Smooth muscle cell (in vitro differentiated cells): ENCODE measurements around the gene GREB1L. TPM values are rescaled to one million over a fixed set of nuclear protein-coding genes. Genes with fewer than 3 reads are reported as not detected.

ENCODE experiments used
- DNase-seq: peaks from one replicate; lab custom pipeline; 2025; ENCODE audit not compliant: unreplicated experiment; lab: John Stamatoyannopoulos, UW
- H2AFZ ChIP-seq: fragments of 200-600 bp; sonication (generic); 2 replicates; pipeline ENCODE4 v1.6.0; 2016; ENCODE audit warnings: antibody characterized with exemption, low read depth, mild to moderate bottlenecking
- H3F3A ChIP-seq: fragments of 200-600 bp; sonication (generic); 2 replicates; pipeline ENCODE4 v1.6.0; 2017; ENCODE audit warnings: antibody characterized with exemption, low read depth
- H3K27ac ChIP-seq: fragments of 200-600 bp; sonication (generic); 2 replicates; pipeline ENCODE4 v1.5.1; 2016; ENCODE audit warnings: low read depth, mild to moderate bottlenecking
- H3K27me3 ChIP-seq: fragments of 200-600 bp; sonication (generic); 2 replicates; pipeline ENCODE4 v1.6.1; 2016; ENCODE audit warnings: low read depth, mild to moderate bottlenecking
- H3K36me3 ChIP-seq: fragments of 200-600 bp; sonication (generic); 2 replicates; pipeline ENCODE4 v1.5.1; 2016; ENCODE audit warnings: low read depth
- H3K4me1 ChIP-seq: fragments of 200-600 bp; sonication (generic); 2 replicates; pipeline ENCODE4 v1.5.1; 2016; ENCODE audit warnings: low read depth
- H3K4me2 ChIP-seq: fragments of 200-600 bp; sonication (generic); 2 replicates; pipeline ENCODE4 v1.6.0; 2016; ENCODE audit warnings: mild to moderate bottlenecking
- H3K4me3 ChIP-seq: fragments of 200-600 bp; sonication (generic); 2 replicates; pipeline ENCODE4 v1.5.1; 2016; ENCODE audit warnings: mild to moderate bottlenecking
- H3K79me2 ChIP-seq: fragments of 200-600 bp; sonication (generic); 2 replicates; pipeline ENCODE4 v1.6.0; 2016; ENCODE audit warnings: low read depth, mild to moderate bottlenecking
- H3K9ac ChIP-seq: fragments of 200-600 bp; sonication (generic); 2 replicates; pipeline ENCODE4 v1.6.0; 2016; ENCODE audit warnings: low read depth
- H3K9me3 ChIP-seq: fragments of 200-600 bp; sonication (generic); replicated peaks from 2 replicates; pipeline ENCODE4 v1.5.1; 2016; ENCODE audit warnings: low read depth
- H4K20me1 ChIP-seq: fragments of 200-600 bp; sonication (generic); 2 replicates; pipeline ENCODE4 v1.6.0; 2016; ENCODE audit warnings: low read depth
- CTCF ChIP-seq: fragments of 200-600 bp; sonication (generic); IDR thresholded peaks from 2 replicates; pipeline ENCODE4 v1.5.1; 2017; ENCODE audit warnings: borderline replicate concordance, mild to moderate bottlenecking, antibody characterized with exemption; ENCODE audit not compliant: insufficient read depth, poor library complexity, severe bottlenecking
- WGBS: methylation state at CpG from one replicate; pipeline ENCODE4 v1.1.7; 2016; ENCODE audit warnings: low lambda C conversion rate; 5-methylcytosine and 5-hydroxymethylcytosine counted together
- polyA plus RNA-seq: library from polyadenylated mRNA; unstranded; fragments of >200 nt; fragmentation: Nextera tagmentation; extraction: Ambion mirVana; gene quantifications from 2 replicates; pipeline ENCODE4 v1.2.1, GENCODE V29; 2016
- total RNA-seq: library from RNA; depleted of rRNA; stranded (reverse); fragments of >200 nt; gene quantifications from 2 replicates; pipeline ENCODE4 v1.2.3, GENCODE V29; 2014

The GREB1L gene
- total and polyA plus RNA-seq, 2 experiments from 2014 or later, result 4.0 to 15.3 TPM

- H3K4me2 ChIP-seq, result no peak overlapping the region
- H2AFZ ChIP-seq, result no peak overlapping the region
- no peaks in the 10 kb centered on the region for H3K36me3 ChIP-seq
- no peak overlapping the region for H3K4me3 ChIP-seq
- no peaks in the 10 kb centered on the region for H3K27me3 ChIP-seq
- no peaks in the 10 kb centered on the region for H4K20me1 ChIP-seq
- H3K9ac ChIP-seq, result no peak overlapping the region
- H3K79me2 ChIP-seq, result no peaks in the 10 kb centered on the region
- no peaks in the 10 kb centered on the region for H3F3A ChIP-seq
- no peak for DNase-seq
- TF ChIP-seq CTCF, result no peak
- H3K4me1 ChIP-seq, result no peaks in the 10 kb centered on the region
- no peak overlapping the region for H3K27ac ChIP-seq
- 95% methylated on average over 6 of the region's 6 CpGs for WGBS
- no peaks in the 10 kb centered on the region for H3K9me3 ChIP-seq
Observed at GRCh38 chr18:21522530-21522929, 280.5 kb downstream of the GREB1L start.

- DNase-seq, result no peak
- no peak overlapping the region for H2AFZ ChIP-seq
- WGBS, result 69% methylated on average over 2 of the region's 2 CpGs
- TF ChIP-seq CTCF, result no peak
- H3K27me3 ChIP-seq, result no peaks in the 10 kb centered on the region
- peaks cover 4% of the 10 kb centered on the region for H3K36me3 ChIP-seq
- no peaks in the 10 kb centered on the region for H3K4me1 ChIP-seq
- no peak overlapping the region for H3K27ac ChIP-seq
- H3F3A ChIP-seq, result no peaks in the 10 kb centered on the region
- no peaks in the 10 kb centered on the region for H3K79me2 ChIP-seq
- H3K4me3 ChIP-seq, result no peak overlapping the region
- H3K4me2 ChIP-seq, result no peak overlapping the region
- H3K9ac ChIP-seq, result no peak overlapping the region
- H3K9me3 ChIP-seq, result no peaks in the 10 kb centered on the region
- no peaks in the 10 kb centered on the region for H4K20me1 ChIP-seq
Observed at GRCh38 chr18:21525916-21526315, 283.9 kb downstream of the GREB1L start.

GRCh38 chr18:21526463-21526862, 284.4 kb downstream of the GREB1L start:
- no peaks in the 10 kb centered on the region for H3K9me3 ChIP-seq
- no peaks in the 10 kb centered on the region for H3K79me2 ChIP-seq
- H3K4me2 ChIP-seq, result no peak overlapping the region
- H3K36me3 ChIP-seq, result peaks cover 4% of the 10 kb centered on the region
- H3K4me3 ChIP-seq, result no peak overlapping the region
- no peaks in the 10 kb centered on the region for H3K27me3 ChIP-seq
- TF ChIP-seq CTCF, result no peak
- 73% methylated on average over 2 of the region's 2 CpGs for WGBS
- H3K4me1 ChIP-seq, result no peaks in the 10 kb centered on the region
- H3K9ac ChIP-seq, result no peak overlapping the region
- no peak for DNase-seq
- no peak overlapping the region for H2AFZ ChIP-seq
- no peaks in the 10 kb centered on the region for H4K20me1 ChIP-seq
- H3F3A ChIP-seq, result no peaks in the 10 kb centered on the region
- no peak overlapping the region for H3K27ac ChIP-seq

GRCh38 chr18:21534327-21534726, 292.3 kb downstream of the GREB1L start:
- Histone ChIP-seq H3K79me2 (no peaks in the 10 kb centered on the region), H3K27ac (no peak overlapping the region), H3K4me2 (no peak overlapping the region), H3K9me3 (no peaks in the 10 kb centered on the region), H3K4me3 (no peak overlapping the region), H3K27me3 (no peaks in the 10 kb centered on the region), H3F3A (no peaks in the 10 kb centered on the region), H3K4me1 (no peaks in the 10 kb centered on the region), H3K9ac (no peak overlapping the region), H2AFZ (no peak overlapping the region), H3K36me3 (peaks cover 30% of the 10 kb centered on the region), H4K20me1 (no peaks in the 10 kb centered on the region)
- no peak for DNase-seq
- TF ChIP-seq CTCF, result no peak
- WGBS, result 71% methylated on average over 1 of the region's 1 CpG
